Sigmoid colon (tissue), 7 donors: Measurements from ENCODE around the gene CELA2A. TPM values are rescaled to one million over a fixed set of nuclear protein-coding genes. Genes with fewer than 3 reads are reported as not detected.

Experiments used
- DNase-seq: peaks from one replicate; pipeline ENCODE4 v3.0.0-alpha.2; 2019
- H3K27ac ChIP-seq, 4 donors: fragments of 200-600 bp; sonication (generic); one replicate each; pipeline ENCODE4 v1.5.1; 2016 to 2019; ENCODE audit warnings: mild to moderate bottlenecking in 1 of 4
- H3K27me3 ChIP-seq, 3 donors: fragments of 200-600 bp; sonication (generic); one replicate each; pipeline ENCODE4 v1.5.1; 2019; ENCODE audit warnings: mild to moderate bottlenecking in 1 of 3
- H3K36me3 ChIP-seq, 4 donors: fragments of 200-600 bp; sonication (generic); one replicate each; pipeline ENCODE4 v1.5.1; 2016 to 2019
- H3K4me1 ChIP-seq, 4 donors: fragments of 200-600 bp; sonication (generic); one replicate each; pipeline ENCODE4 v1.5.1; 2017 to 2019
- H3K4me3 ChIP-seq, 4 donors: fragments of 200-600 bp; sonication (generic); one replicate each; pipeline ENCODE4 v1.5.1; 2017 to 2019; ENCODE audit warnings: mild to moderate bottlenecking in 2 of 4, moderate library complexity in 1 of 4
- H3K9me3 ChIP-seq, 4 donors: fragments of 200-600 bp in 3 of 4; sonication (generic) in 3 of 4; one replicate each; pipeline versions ENCODE4 v1.5.1 to v1.6.1; 2013 to 2019
- CTCF ChIP-seq, 4 experiments: fragments of 450-650 bp in 3 of 4; fragments of 200-600 bp in 1 of 4; IDR thresholded peaks; one replicate each; pipeline ENCODE4 v1.5.1; 2016 to 2019; ENCODE audit warnings: antibody characterized with exemption in 4 of 4, mild to moderate bottlenecking in 3 of 4, moderate library complexity in 2 of 4
- EP300 ChIP-seq, 4 donors: sonication (generic); formaldehyde crosslinking; IDR thresholded peaks; one replicate each; pipeline ENCODE4 v1.6.1; 2017; ENCODE audit warnings: antibody characterized with exemption in 4 of 4
- POLR2A ChIP-seq, 2 donors: fragments of 450-650 bp; IDR thresholded peaks; one replicate each; pipeline ENCODE4 v1.6.1; 2016; ENCODE audit warnings: antibody characterized with exemption in 2 of 2, mild to moderate bottlenecking in 2 of 2, moderate library complexity in 2 of 2
- POLR2AphosphoS5 ChIP-seq, 4 donors: sonication (generic); formaldehyde crosslinking; IDR thresholded peaks; one replicate each; pipeline ENCODE4 v1.6.1; 2017; ENCODE audit warnings: antibody characterized with exemption in 4 of 4
- WGBS, 2 donors: extraction: QIAGEN DNeasy Blood & Tissue Kit; methylation state at CpG; one replicate each; pipeline ENCODE4 v1.1.7; 2013; 5-methylcytosine and 5-hydroxymethylcytosine counted together
- intact Hi-C: fragments of 100-400 bp; cut with DNase I; formaldehyde crosslinking; loops from one replicate; pipeline ENCODE4 v1.15.1; 2023
- polyA plus RNA-seq, 3 donors: library from polyadenylated mRNA; stranded (reverse); fragments of 200-250 nt; gene quantifications; one replicate each; pipeline ENCODE4 v1.2.3, GENCODE V29; 2013
- total RNA-seq, 4 donors: library from RNA; depleted of rRNA; stranded (reverse); fragments of >200 nt; gene quantifications; one replicate each; pipeline ENCODE4 v1.1.0, GENCODE V29; 2016
- donor health status: healthy with polysubstance abuse.
- donor health status: Bipolar disorder and iron deficiency.
- donor health status: healthy.

The CELA2A gene
- total and polyA plus RNA-seq, 7 donors: not detected

- WGBS, 2 donors: 70 to 83% methylated on average over 3 of the region's 3 CpGs
Measured at GRCh38 chr1:15449567-15449966, 7.0 kb upstream of the CELA2A start.

GRCh38 chr1:15451014-15451722, 5.4 kb upstream of the CELA2A start:
- no peaks in the 10 kb centered on the region for H3K36me3 ChIP-seq
- WGBS, 2 donors: 83 to 91% methylated on average over 6 of the region's 6 CpGs
- intact Hi-C loops: no loop called here
- peaks cover 0 to 4% (median 0%) of the 10 kb centered on the region in 3 donors for H3K27me3 ChIP-seq
- H3K4me1 ChIP-seq: peaks cover 0 to 7% (median 0%) of the 10 kb centered on the region in 4 donors
- H3K4me3 ChIP-seq: no peak overlapping the region
- DNase-seq: no peak
- H3K27ac ChIP-seq: no peak overlapping the region
- no peak for TF ChIP-seq CTCF (IDR thresholded peaks at IDR 0.05)
- TF ChIP-seq EP300 (IDR thresholded peaks at IDR 0.05): no peak
- TF ChIP-seq POLR2AphosphoS5 (IDR thresholded peaks at IDR 0.05): no peak
- no peak for TF ChIP-seq POLR2A (IDR thresholded peaks at IDR 0.05)
- H3K9me3 ChIP-seq: no peaks in the 10 kb centered on the region

More at GRCh38 chr1:15449567-15449966, 7.0 kb upstream of the CELA2A start:
- Histone ChIP-seq H3K9me3 (no peaks in the 10 kb centered on the region), H3K27me3 (peaks cover 0 to 4% (median 0%) of the 10 kb centered on the region in 3 donors), H3K4me3 (no peak overlapping the region), H3K36me3 (no peaks in the 10 kb centered on the region), H3K27ac (no peak overlapping the region), H3K4me1 (peaks cover 0 to 7% (median 0%) of the 10 kb centered on the region in 4 donors)
- TF ChIP-seq POLR2AphosphoS5 (IDR thresholded peaks at IDR 0.05) (no peak), EP300 (IDR thresholded peaks at IDR 0.05) (no peak), POLR2A (IDR thresholded peaks at IDR 0.05) (no peak), CTCF (IDR thresholded peaks at IDR 0.05) (no peak)
- intact Hi-C loops: no loop called here
- no peak for DNase-seq

GRCh38 chr1:15452216-15452615, 4.3 kb upstream of the CELA2A start:
- DNase-seq: no peak
- Histone ChIP-seq H3K9me3 (no peaks in the 10 kb centered on the region), H3K4me3 (no peak overlapping the region), H3K27me3 (no peaks in the 10 kb centered on the region), H3K27ac (no peak overlapping the region), H3K4me1 (peaks cover 0 to 7% (median 0%) of the 10 kb centered on the region in 4 donors), H3K36me3 (no peaks in the 10 kb centered on the region)
- 89 to 91% methylated on average over 1 of the region's 1 CpG for WGBS, 2 donors
- intact Hi-C loops: no loop called here
- TF ChIP-seq POLR2A (IDR thresholded peaks at IDR 0.05) (no peak), CTCF (IDR thresholded peaks at IDR 0.05) (no peak), EP300 (IDR thresholded peaks at IDR 0.05) (no peak), POLR2AphosphoS5 (IDR thresholded peaks at IDR 0.05) (no peak)

- DNase-seq: no peak
- 82 to 85% methylated on average over 10 of the region's 10 CpGs for WGBS, 2 donors
- Histone ChIP-seq H3K27me3 (no peaks in the 10 kb centered on the region), H3K4me1 (peaks cover 0 to 7% (median 0%) of the 10 kb centered on the region in 4 donors), H3K9me3 (no peaks in the 10 kb centered on the region), H3K4me3 (no peak overlapping the region), H3K36me3 (no peaks in the 10 kb centered on the region), H3K27ac (peak overlapping the region in 2 of 4 donors; percentile 11 to 32)
- intact Hi-C loops: no loop called here
- no peak for TF ChIP-seq POLR2AphosphoS5 (IDR thresholded peaks at IDR 0.05)
- TF ChIP-seq EP300 (IDR thresholded peaks at IDR 0.05): no peak
- no peak for TF ChIP-seq CTCF (IDR thresholded peaks at IDR 0.05)
- no peak for TF ChIP-seq POLR2A (IDR thresholded peaks at IDR 0.05)
Measured at GRCh38 chr1:15452866-15453571, 3.5 kb upstream of the CELA2A start.
